Suprapubic skin (tissue), 4 donors: ENCODE data around the gene ZNF280C. TPM values are rescaled to one million over a fixed set of nuclear protein-coding genes. Genes with fewer than 3 reads are reported as not detected.
"Not testable (repeated sequence)": the region's sequence is repeated elsewhere in the genome, so short reads cannot be mapped to it uniquely, and the experiment has no call there.

Source experiments
- DNase-seq, 2 donors: peaks; one replicate each; pipeline ENCODE4 v3.0.0-alpha.2; 2019; ENCODE audit warnings: low spot score in 2 of 2
- H3K27ac ChIP-seq: fragments of 200-600 bp; sonication (generic); one replicate; pipeline ENCODE4 v1.5.1; 2019
- H3K27me3 ChIP-seq: fragments of 200-600 bp; sonication (generic); one replicate; pipeline ENCODE4 v1.5.1; 2019
- H3K36me3 ChIP-seq: fragments of 200-600 bp; sonication (generic); one replicate; pipeline ENCODE4 v1.5.1; 2019
- H3K4me1 ChIP-seq: fragments of 200-600 bp; sonication (generic); one replicate; pipeline ENCODE4 v1.5.1; 2019
- H3K4me3 ChIP-seq: fragments of 200-600 bp; sonication (generic); one replicate; pipeline ENCODE4 v1.5.1; 2019; ENCODE audit warnings: mild to moderate bottlenecking
- H3K9me3 ChIP-seq: fragments of 200-600 bp; sonication (generic); one replicate; pipeline ENCODE4 v1.5.1; 2019
- CTCF ChIP-seq, 2 donors: fragments of 200-600 bp in 1 of 2; fragments of 450-650 bp in 1 of 2; sonication (generic) in 1 of 2; IDR thresholded peaks; one replicate each; pipeline ENCODE4 v1.5.1; 2016 to 2019; ENCODE audit warnings: antibody characterized with exemption in 2 of 2, mild to moderate bottlenecking in 1 of 2, moderate library complexity in 1 of 2
- EP300 ChIP-seq: sonication (generic); formaldehyde crosslinking; IDR thresholded peaks from one replicate; pipeline ENCODE4 v1.6.1; 2017; ENCODE audit warnings: antibody characterized with exemption
- POLR2A ChIP-seq, 2 donors: fragments of 450-650 bp; IDR thresholded peaks; one replicate each; pipeline ENCODE4 v1.6.1; 2017; ENCODE audit warnings: antibody characterized with exemption in 2 of 2, mild to moderate bottlenecking in 2 of 2, moderate library complexity in 2 of 2
- POLR2AphosphoS5 ChIP-seq, 3 donors: sonication (generic); formaldehyde crosslinking; IDR thresholded peaks; one replicate each; pipeline ENCODE4 v1.6.1; 2017; ENCODE audit warnings: antibody characterized with exemption in 3 of 3
- WGBS: methylation state at CpG from one replicate; pipeline ENCODE4 v1.1.5; 2018; 5-methylcytosine and 5-hydroxymethylcytosine counted together
- total RNA-seq, 4 donors: library from RNA; depleted of rRNA; stranded (reverse); fragments of >200 nt; gene quantifications; one replicate each; pipeline ENCODE4 v1.1.0, GENCODE V29; 2016

ZNF280C gene
- total RNA-seq, 4 donors from 2014 or later, result 4.5 to 7.2 (median 6.1) TPM

- no peaks in the 10 kb centered on the region for H3K36me3 ChIP-seq
- 85% methylated on average over 2 of the region's 2 CpGs for WGBS
- no peak for DNase-seq
- H3K9me3 ChIP-seq, result no peaks in the 10 kb centered on the region
- H3K4me3 ChIP-seq, result no peak overlapping the region
- no peaks in the 10 kb centered on the region for H3K27me3 ChIP-seq
- no peak overlapping the region for H3K27ac ChIP-seq
- no peaks in the 10 kb centered on the region for H3K4me1 ChIP-seq
- TF ChIP-seq CTCF (IDR thresholded peaks at IDR 0.05) (no peak), POLR2A (IDR thresholded peaks at IDR 0.05) (no peak), EP300 (no peak), POLR2AphosphoS5 (IDR thresholded peaks at IDR 0.05) (no peak)
Observed at GRCh38 chrX:130260316-130260715, 8.4 kb downstream of the ZNF280C start.

- no peaks in the 10 kb centered on the region for H3K9me3 ChIP-seq
- no peak overlapping the region for H3K4me3 ChIP-seq
- H3K27ac ChIP-seq, result no peak overlapping the region
- no peaks in the 10 kb centered on the region for H3K36me3 ChIP-seq
- TF ChIP-seq EP300, result no peak
- TF ChIP-seq POLR2A (IDR thresholded peaks at IDR 0.05), result no peak
- DNase-seq, result no peak
- H3K27me3 ChIP-seq, result no peaks in the 10 kb centered on the region
- H3K4me1 ChIP-seq, result no peaks in the 10 kb centered on the region
Observed at GRCh38 chrX:130253916-130254315, 14.8 kb downstream of the ZNF280C start.

GRCh38 chrX:130251671-130252070 lies 17.0 kb downstream of the ZNF280C start:
- WGBS, result 91% methylated on average over 14 of the region's 14 CpGs

GRCh38 chrX:130247996-130248395 lies 20.7 kb downstream of the ZNF280C start:
- H3K27ac ChIP-seq, result no peak overlapping the region
- TF ChIP-seq POLR2AphosphoS5 (IDR thresholded peaks at IDR 0.05) (no peak), EP300 (no peak), CTCF (IDR thresholded peaks at IDR 0.05) (no peak), POLR2A (IDR thresholded peaks at IDR 0.05) (no peak)
- no peak for DNase-seq
- 75% methylated on average over 6 of the region's 6 CpGs for WGBS
- H3K4me1 ChIP-seq, result no peaks in the 10 kb centered on the region
- no peak overlapping the region for H3K4me3 ChIP-seq
- no peaks in the 10 kb centered on the region for H3K27me3 ChIP-seq
- H3K36me3 ChIP-seq, result peaks cover 5% of the 10 kb centered on the region
- no peaks in the 10 kb centered on the region for H3K9me3 ChIP-seq

More at GRCh38 chrX:130251671-130252070, 17.0 kb downstream of the ZNF280C start:
- no peaks in the 10 kb centered on the region for H3K27me3 ChIP-seq
- no peak for DNase-seq
- no peak for TF ChIP-seq EP300
- no peak for TF ChIP-seq POLR2AphosphoS5 (IDR thresholded peaks at IDR 0.05)
- no peaks in the 10 kb centered on the region for H3K36me3 ChIP-seq
- H3K9me3 ChIP-seq, result no peaks in the 10 kb centered on the region
- H3K27ac ChIP-seq, result no peak overlapping the region
- no peak overlapping the region for H3K4me3 ChIP-seq
- H3K4me1 ChIP-seq, result no peaks in the 10 kb centered on the region

GRCh38 chrX:130246084-130246483 lies 22.6 kb downstream of the ZNF280C start:
- Histone ChIP-seq H3K27me3 (no peaks in the 10 kb centered on the region), H3K4me1 (no peaks in the 10 kb centered on the region), H3K36me3 (peaks cover 21% of the 10 kb centered on the region), H3K9me3 (no peaks in the 10 kb centered on the region), H3K4me3 (no peak overlapping the region), H3K27ac (no peak overlapping the region)
- no peak for DNase-seq
- 70% methylated on average over 2 of the region's 2 CpGs for WGBS
- TF ChIP-seq POLR2AphosphoS5 (IDR thresholded peaks at IDR 0.05) (no peak), EP300 (no peak), CTCF (IDR thresholded peaks at IDR 0.05) (no peak), POLR2A (IDR thresholded peaks at IDR 0.05) (no peak)

GRCh38 chrX:130245441-130245840 lies 23.3 kb downstream of the ZNF280C start:
- H3K4me1 ChIP-seq, result no peaks in the 10 kb centered on the region
- H3K27me3 ChIP-seq, result no peaks in the 10 kb centered on the region
- H3K4me3 ChIP-seq, result no peak overlapping the region
- DNase-seq, result no peak
- H3K36me3 ChIP-seq, result peaks cover 21% of the 10 kb centered on the region
- TF ChIP-seq CTCF (IDR thresholded peaks at IDR 0.05) (no peak), EP300 (no peak), POLR2A (IDR thresholded peaks at IDR 0.05) (no peak), POLR2AphosphoS5 (IDR thresholded peaks at IDR 0.05) (no peak)
- H3K27ac ChIP-seq, result no peak overlapping the region
- no peaks in the 10 kb centered on the region for H3K9me3 ChIP-seq

GRCh38 chrX:130231184-130231583 lies 37.5 kb downstream of the ZNF280C start:
- not testable (repeated sequence) for H3K9me3 ChIP-seq, DNase-seq, H3K27me3 ChIP-seq, H3K36me3 ChIP-seq, H3K4me3 ChIP-seq, H3K4me1 ChIP-seq, H3K27ac ChIP-seq
- 86% methylated on average over 4 of the region's 4 CpGs for WGBS
